ENCODE measurements around the gene ZDHHC8.

ZDHHC8 gene

DNA sequence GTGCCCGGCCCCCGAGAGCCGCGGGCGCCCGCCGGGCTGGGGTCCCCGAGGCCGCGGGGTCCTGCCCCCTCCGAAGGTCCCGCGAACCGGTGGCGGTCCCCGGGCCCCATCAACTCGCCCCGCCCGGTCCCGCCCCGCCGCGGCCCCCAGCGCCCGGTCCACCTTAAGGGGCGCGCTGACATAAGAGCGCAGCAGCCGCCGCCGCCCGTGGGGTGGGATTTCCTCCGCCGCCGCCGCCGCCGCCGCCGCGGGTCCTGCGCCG, at the start of gene ZDHHC8:
Gene ZDHHC8 (plus strand): TSS at position 208 of the 262 bp plus-strand sequence. CDS start 144 bp downstream, outside the sequence.
- DNase-seq (ENCODE audit: low read depth in 1 of 2, low spot score in 1 of 2), result peak in 1 of 2 donors; percentile 22

- no peak for DNase-seq (ENCODE audit: low read depth in 1 of 2, low spot score in 1 of 2)
Measured at GRCh38 chr22:20083157-20083890, 48.3 kb upstream of the ZDHHC8 start.

GRCh38 chr22:20083891-20084546, 47.6 kb upstream of the ZDHHC8 start:
- DNase-seq (ENCODE audit: low read depth in 1 of 2, low spot score in 1 of 2), result no peak

- DNase-seq (ENCODE audit: low read depth in 1 of 2, low spot score in 1 of 2), result no peak
Measured at GRCh38 chr22:20084547-20085413, 46.8 kb upstream of the ZDHHC8 start.

- no peak for DNase-seq (ENCODE audit: low read depth in 1 of 2, low spot score in 1 of 2)
Measured at GRCh38 chr22:20085651-20086050, 46.0 kb upstream of the ZDHHC8 start.

GRCh38 chr22:20086101-20086599, 45.5 kb upstream of the ZDHHC8 start:
- no peak for DNase-seq (ENCODE audit: low read depth in 1 of 2, low spot score in 1 of 2)

- no peak for DNase-seq (ENCODE audit: low read depth in 1 of 2, low spot score in 1 of 2)
Measured at GRCh38 chr22:20086763-20087162, 44.8 kb upstream of the ZDHHC8 start.

GRCh38 chr22:20087319-20088262, 44.0 kb upstream of the ZDHHC8 start:
- DNase-seq (ENCODE audit: low read depth in 1 of 2, low spot score in 1 of 2), result no peak

DNA sequence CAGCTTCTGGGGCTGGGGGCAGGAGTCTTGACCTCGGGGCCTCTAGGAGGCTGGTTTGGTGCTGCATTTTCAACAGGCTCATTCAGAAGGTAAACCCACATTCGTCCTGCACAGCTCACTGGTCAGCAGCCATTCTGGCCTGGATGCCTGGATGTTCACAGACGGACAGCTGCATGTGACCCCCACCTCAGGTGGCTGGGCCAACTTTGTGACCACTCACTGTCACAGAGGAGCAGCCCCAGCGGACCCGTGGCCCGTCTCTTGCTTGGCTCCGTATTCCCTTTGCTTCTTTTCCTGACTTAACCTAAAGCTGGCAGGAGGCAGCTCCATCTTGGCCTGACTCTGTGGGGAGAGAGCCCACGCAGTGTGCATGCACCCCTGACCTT, 43.3 kb upstream of the ZDHHC8 start:
- no peak for DNase-seq (ENCODE audit: low read depth in 1 of 2, low spot score in 1 of 2)

GRCh38 chr22:20089226-20089976, 42.2 kb upstream of the ZDHHC8 start:
- DNase-seq (ENCODE audit: low read depth in 1 of 2, low spot score in 1 of 2), result no peak

DNA sequence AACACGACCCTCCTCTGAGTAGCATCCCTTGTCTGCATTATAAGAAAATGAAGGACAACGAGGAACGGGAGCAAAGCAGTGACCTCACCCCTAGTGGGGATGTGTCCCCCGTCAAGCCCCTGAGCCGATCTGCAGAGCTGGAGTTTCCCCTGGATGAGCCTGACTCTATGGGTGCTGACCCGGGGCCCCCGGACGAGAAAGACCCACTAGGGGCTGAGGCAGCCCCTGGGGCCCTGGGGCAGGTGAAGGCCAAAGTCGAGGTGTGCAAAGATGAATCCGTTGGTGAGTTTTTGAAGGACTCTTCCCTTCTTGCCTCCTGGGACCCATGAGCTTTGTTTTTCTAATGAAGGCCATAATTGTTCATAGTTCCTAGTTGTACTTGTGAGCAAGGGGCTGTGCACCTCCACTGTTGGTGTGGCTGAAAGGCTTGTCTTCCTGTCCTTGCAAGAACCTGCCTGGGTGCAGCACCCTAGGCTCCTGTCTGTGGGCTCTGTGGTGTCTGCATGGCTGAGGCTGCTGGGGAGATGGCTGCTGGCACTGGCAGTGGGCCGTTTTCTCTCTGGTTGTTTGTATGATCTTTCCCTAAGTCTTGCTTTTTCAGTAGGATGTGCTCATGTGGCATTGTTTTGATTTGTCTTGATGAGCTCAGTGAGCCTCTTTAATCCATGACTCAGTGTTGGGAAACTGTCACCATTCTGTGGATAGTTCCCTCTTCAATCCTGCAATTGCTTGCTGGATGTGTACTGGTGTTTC, 41.5 kb upstream of the ZDHHC8 start:
- DNase-seq (ENCODE audit: low read depth in 1 of 2, low spot score in 1 of 2), result no peak

GRCh38 chr22:20090730-20091240, 40.8 kb upstream of the ZDHHC8 start:
- no peak for DNase-seq (ENCODE audit: low read depth in 1 of 2, low spot score in 1 of 2)

DNA sequence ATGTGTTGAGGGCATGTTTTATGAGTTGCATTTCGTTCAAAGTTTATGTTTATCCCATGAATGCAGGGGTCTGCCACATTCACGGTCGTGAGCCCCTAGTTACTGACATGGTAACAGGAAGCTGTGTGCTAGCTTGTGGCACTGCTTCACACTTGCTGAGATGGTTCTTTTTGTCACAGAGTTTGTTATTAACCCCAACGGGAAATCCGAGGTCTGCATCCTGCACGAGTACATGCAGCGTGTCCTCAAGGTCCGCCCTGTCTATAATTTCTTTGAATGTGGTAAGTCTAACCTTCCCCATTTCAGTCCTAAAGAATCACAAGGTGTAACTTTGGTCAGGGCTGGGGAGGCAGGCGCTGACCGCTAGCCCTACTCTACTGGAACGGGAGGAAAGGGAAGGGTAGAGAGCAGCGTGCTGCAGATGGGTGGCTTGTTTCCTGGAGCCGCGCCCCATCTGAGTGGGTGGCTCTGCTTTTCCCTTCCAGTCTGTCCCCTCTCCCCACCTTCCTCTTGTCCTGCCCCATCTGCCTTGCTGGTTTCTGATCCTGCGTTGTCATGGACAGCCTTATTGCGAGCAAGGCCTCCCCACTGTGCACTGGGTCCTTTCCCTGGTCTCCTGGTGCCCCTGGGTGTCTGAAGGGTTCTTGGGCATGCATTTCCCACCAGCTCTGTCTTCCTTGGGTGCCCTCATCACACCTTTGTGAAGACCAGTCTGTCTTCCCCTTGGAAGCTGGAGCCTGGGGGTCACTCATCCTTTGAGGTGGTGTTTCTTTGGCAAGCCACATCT, 39.7 kb upstream of the ZDHHC8 start:
- DNase-seq (ENCODE audit: low read depth in 1 of 2, low spot score in 1 of 2), result no peak

GRCh38 chr22:20092477-20092854, 39.1 kb upstream of the ZDHHC8 start:
- DNase-seq (ENCODE audit: low read depth in 1 of 2, low spot score in 1 of 2), result no peak

DNA sequence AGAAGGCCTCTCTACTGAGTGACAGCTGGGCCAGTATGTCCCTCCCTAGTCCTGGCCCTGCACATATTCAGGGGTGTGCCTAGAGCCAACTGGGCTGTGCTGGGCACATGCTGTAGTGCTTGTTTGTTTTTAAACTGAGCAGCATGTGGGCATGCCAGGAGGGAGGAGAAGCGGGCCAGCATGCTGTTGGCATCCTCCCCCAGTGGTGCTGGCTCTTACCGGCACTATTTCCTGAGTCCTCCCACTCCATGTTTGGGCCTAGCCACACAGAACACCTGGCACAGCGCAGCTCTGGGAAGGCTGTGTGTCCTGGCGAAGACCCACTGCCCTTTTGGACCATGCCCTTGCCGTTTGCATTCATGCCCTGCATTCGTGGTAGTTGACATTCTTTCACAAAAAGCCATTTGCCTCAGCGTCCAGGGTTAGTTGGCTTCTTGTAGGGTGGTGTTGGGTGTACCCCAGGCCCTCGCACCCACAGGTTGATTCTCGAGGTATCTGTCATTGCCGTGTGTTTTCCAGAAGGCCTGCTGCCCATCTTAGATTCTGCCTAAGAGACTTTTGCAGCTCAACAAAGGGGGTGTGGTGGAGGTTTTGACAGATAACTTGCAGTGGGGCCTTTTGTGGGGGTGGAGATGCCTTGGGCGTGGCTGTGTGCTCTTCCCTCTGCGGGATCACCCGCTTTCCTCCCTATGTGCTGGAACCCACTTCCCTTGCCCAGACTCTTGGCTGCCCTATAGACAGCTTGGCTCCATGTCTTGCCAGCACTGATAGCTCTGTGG, 38.0 kb upstream of the ZDHHC8 start:
- DNase-seq (ENCODE audit: low read depth in 1 of 2, low spot score in 1 of 2), result no peak

DNA sequence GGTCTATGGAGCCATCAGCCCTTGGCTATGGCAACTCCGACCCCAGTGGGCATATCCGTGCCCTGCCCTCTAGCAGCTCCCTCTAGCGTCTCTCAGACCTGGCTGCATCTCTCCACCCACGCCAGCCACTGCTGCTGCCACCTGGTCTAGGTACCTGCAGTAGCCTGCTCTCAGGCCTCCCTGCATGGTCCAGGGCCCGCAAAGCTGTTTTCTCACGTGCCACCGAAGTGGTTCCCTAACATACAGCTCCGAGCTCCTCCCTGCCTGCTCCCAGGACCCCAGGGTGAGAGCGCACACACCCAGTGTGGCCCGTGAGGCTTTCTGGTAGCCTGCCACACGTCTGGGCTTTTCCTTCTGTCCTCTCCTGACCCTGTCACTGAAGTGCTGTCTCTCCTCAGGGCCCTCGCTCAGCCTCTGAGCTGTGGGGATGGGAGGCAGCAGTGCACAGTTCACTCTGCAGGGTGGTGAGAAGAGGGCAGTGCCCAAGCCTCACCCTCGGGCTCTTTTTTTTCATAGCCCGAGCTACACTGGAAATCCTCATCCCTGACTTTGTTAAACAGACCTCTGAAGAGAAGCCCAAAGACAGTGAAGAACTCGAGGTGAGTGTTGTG, 37.3 kb upstream of the ZDHHC8 start:
- no peak for DNase-seq (ENCODE audit: low read depth in 1 of 2, low spot score in 1 of 2)

DNA sequence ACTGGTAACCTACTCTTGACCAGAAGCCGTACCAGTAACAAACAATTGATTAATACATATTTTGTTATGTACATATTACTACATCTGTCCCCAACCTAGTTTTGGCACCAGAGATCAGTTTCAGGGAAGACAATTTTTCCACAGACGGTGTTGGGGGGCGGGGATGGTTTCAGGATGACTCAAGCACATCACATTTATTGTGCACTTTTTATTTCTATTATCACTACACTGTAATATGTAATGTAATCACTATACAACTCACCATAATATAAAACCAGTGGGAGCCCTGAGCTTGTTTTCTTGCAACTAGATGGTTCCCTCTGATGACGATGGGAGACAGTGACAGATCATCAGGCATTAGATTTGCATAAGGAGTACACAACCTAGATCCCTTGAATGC, 36.1 kb upstream of the ZDHHC8 start:
- DNase-seq (ENCODE audit: low read depth in 1 of 2, low spot score in 1 of 2), result no peak

All from activated T-helper 1 cell treated with anti-CD3 and anti-CD28 coated beads, Interleukin-2, amount 50 U/mL, for 16 hours (primary cell).